Lower leg skin (tissue), 4 donors: ENCODE data around the gene SAV1. TPM values are rescaled to one million over a fixed set of nuclear protein-coding genes. Genes with fewer than 3 reads are reported as not detected.
"Not testable (repeated sequence)": the region's sequence is repeated elsewhere in the genome, so short reads cannot be mapped to it uniquely, and the experiment has no call there.

Source experiments
- DNase-seq, 2 donors: peaks; one replicate each; pipeline ENCODE4 v3.0.0-alpha.2; 2019; ENCODE audit warnings: low spot score in 2 of 2
- H3K4me3 ChIP-seq: fragments of 200-600 bp; sonication (generic); 2 replicates; pipeline ENCODE4 v1.5.1; 2017; ENCODE audit warnings: mild to moderate bottlenecking, low read depth; ENCODE audit not compliant: poor library complexity, severe bottlenecking
- POLR2A ChIP-seq, 2 donors: fragments of 450-650 bp; IDR thresholded peaks; one replicate each; pipeline ENCODE4 v1.6.1; 2016 to 2017; ENCODE audit warnings: antibody characterized with exemption in 2 of 2, mild to moderate bottlenecking in 1 of 2, moderate library complexity in 1 of 2
- WGBS, 2 donors: methylation state at CpG; one replicate each; pipeline ENCODE4 v1.1.5; 2018; 5-methylcytosine and 5-hydroxymethylcytosine counted together
- intact Hi-C: fragments of 100-400 bp; cut with DNase I; formaldehyde crosslinking; loops from one replicate; pipeline ENCODE4 v1.15.0; 2023; ENCODE audit warnings: low total_unique reads
- total RNA-seq, 4 donors: library from RNA; depleted of rRNA; stranded (reverse); fragments of >200 nt; gene quantifications; one replicate each; pipeline ENCODE4 v1.1.0, GENCODE V29; 2016
- TF ChIP-seq, protein P1 (sequence below), 3 donors: fragments of 450-650 bp; IDR thresholded peaks; one replicate each; pipeline ENCODE4 v1.5.1; 2016; ENCODE audit warnings: antibody characterized with exemption in 3 of 3, mild to moderate bottlenecking in 3 of 3, moderate library complexity in 2 of 3

SAV1 gene
- total RNA-seq, 4 donors from 2014 or later = 22.8 to 30.0 (median 28.3) TPM

DNA sequence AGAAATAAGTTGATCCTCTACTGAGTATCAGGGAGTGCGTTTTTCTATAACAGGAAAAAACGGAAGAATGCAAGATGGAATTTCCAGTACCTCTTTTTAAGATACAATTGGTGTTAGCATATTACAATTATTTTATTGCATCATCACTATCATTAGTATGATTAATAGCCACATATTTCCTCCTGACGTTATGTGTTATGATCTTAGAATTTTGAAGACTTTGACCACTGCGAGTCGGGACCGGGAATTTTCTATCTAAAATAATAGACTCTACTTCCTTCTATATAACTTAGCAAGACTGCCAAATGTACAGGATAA lies 679 bp upstream of the SAV1 start:
- no peak for TF ChIP-seq POLR2A (IDR thresholded peaks at IDR 0.05)
- TF ChIP-seq, protein P1, sequence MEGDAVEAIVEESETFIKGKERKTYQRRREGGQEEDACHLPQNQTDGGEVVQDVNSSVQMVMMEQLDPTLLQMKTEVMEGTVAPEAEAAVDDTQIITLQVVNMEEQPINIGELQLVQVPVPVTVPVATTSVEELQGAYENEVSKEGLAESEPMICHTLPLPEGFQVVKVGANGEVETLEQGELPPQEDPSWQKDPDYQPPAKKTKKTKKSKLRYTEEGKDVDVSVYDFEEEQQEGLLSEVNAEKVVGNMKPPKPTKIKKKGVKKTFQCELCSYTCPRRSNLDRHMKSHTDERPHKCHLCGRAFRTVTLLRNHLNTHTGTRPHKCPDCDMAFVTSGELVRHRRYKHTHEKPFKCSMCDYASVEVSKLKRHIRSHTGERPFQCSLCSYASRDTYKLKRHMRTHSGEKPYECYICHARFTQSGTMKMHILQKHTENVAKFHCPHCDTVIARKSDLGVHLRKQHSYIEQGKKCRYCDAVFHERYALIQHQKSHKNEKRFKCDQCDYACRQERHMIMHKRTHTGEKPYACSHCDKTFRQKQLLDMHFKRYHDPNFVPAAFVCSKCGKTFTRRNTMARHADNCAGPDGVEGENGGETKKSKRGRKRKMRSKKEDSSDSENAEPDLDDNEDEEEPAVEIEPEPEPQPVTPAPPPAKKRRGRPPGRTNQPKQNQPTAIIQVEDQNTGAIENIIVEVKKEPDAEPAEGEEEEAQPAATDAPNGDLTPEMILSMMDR (IDR thresholded peaks at IDR 0.05) = no peak
- peak overlapping the region; percentile 84 for H3K4me3 ChIP-seq
- WGBS, 2 donors = 6 to 13% methylated on average over 6 of the region's 6 CpGs
- intact Hi-C loops = no loop called here
- DNase-seq = no peak

DNA sequence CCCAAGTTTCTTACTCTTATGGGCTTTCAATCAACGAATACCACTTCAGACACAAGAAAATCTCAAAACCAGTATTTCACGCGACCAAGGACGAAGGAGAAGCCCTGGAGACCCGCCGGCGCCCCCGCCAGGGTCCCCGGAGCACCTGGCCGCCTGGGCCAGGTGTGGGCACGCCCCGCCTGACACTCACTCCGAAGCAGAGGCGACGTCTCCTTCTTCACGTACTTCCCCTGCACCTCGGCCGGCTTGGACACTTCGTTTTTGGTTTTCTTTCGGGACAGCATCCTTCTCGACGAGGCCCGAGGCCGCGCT lies 466 bp downstream of the SAV1 start:
- DNase-seq = no peak
- intact Hi-C loops = no loop called here
- H3K4me3 ChIP-seq = peak overlapping the region; percentile 84
- 0% methylated on average over 20 to 25 of the region's 25 CpGs for WGBS, 2 donors
- no peak for TF ChIP-seq POLR2A (IDR thresholded peaks at IDR 0.05)
- TF ChIP-seq, protein P1 (IDR thresholded peaks at IDR 0.05) = no peak

DNA sequence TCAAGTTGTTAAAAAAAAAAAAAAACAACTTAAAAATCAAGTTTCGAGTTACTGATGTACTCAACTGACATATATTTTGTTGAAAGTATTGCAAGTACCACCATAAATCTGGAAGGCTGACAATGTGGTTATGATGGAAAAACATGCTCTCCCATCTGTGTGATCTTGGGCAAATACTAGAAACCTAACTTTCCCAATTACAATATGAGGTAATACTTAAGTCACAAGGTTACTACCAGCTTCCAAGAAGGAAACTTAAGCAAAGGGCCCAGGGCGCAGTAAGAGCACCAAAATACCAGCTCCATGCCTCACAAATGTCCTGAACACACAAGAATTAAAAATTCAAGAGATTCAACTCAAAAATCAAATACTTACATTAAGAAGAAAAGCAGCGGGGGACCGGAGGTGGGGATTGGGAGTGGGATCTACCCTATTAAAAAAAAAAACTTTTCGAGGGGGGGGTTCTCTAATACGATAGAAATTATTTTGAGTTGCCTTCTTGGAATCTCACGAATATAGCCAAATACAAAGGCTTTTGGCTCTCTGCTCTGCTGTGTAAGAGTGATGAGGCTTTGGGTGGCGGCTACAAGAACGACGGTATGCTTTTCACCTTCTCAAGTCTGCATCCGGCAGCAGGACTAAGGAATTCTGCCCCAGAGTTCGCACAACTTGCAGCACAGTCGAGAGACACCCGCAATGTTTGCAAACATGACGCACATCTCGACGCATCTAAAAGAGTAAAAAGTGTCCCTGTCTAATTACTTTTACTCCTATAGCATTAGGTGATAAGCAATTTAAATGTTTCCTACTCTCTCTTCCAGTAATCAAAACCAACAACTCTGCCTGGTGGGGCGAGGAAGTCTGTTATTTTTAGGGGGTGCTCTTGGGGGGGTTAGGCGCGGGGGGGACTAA lies 1.1 kb downstream of the SAV1 start:
- WGBS, 2 donors = 1 to 2% methylated on average over 20 of the region's 20 CpGs
- intact Hi-C loops = no loop called here
- H3K4me3 ChIP-seq = peak overlapping the region; percentile 84
- DNase-seq = peak; percentile 53 to 89
- no peak for TF ChIP-seq POLR2A (IDR thresholded peaks at IDR 0.05)
- TF ChIP-seq, protein P1 (IDR thresholded peaks at IDR 0.05) = no peak

DNA sequence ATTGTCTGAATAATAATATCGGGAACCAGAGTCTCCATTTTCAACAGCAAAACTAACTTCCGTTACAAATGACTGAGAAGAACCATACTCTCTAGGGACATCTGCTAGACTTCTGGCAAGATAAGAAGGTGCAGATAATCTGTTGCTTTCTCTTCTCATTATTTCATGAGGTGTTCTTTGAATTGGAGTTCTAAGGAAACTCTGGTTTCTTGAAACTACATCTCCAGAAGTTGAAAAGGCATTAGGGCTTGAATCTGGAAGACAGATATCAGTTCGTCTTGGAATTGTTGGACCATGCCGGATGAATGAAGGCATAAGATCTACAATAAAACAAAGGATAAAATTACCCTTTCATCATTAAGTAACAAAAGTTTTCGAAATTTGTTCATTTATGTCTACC lies 2.8 kb downstream of the SAV1 start:
- H3K4me3 ChIP-seq, DNase-seq, intact Hi-C loops: not testable (repeated sequence)
- 72 to 73% methylated on average over 5 of the region's 5 CpGs for WGBS, 2 donors

DNA sequence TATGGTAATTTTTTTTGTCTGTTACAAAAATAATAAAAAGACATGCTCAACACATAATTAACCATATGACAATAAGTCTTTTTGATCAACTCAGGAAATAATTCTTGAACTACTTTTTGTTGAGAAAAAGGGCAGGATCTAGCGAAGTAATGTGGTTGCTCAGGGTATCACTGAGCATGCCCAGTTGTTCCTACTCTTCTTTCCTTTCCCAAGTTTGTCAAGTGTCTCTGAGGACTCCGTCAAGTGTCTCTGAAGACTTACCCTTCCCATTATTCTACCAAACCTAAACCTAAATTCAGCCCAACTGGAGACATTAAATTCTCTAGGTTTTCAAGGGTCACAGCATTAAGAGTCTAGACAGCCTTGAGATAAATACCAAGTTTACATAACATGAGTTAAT lies 3.5 kb downstream of the SAV1 start:
- WGBS, 2 donors = 92 to 94% methylated on average over 2 of the region's 2 CpGs
- intact Hi-C loops = not testable (repeated sequence)

DNA sequence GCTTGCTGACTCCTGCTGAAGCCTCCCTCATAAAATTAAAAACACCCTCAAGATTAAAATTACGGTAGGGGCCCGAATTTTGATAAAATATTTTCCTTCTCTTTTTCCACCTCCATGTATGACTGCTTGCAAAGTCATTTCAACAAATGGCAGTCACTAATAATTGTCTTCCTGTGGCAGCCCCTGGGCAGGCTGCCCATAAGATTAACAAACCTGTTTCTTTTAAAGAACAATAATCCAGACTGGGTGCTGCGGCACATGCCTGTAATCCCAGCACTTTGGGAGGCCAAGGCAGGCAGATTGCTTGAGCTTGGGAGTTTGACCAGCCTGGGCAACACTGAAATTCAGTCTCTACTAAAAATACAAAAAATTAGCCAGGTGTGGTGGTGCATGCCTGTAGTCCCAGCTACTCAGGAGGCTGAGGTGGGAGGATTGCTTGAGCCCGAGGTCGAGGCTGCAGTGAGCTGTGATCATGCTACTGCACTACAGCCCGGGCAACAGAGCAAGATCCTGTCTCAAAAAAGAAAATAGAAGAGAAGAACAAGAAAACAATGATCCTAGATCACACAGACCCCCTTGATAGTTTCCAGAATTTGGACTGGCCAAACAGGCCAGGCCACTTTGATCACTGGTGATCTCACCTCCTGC lies 8.7 kb downstream of the SAV1 start:
- TF ChIP-seq POLR2A (IDR thresholded peaks at IDR 0.05) = no peak
- TF ChIP-seq, protein P1 (IDR thresholded peaks at IDR 0.05) = no peak
- DNase-seq = no peak
- WGBS, 2 donors = 67 to 73% methylated on average over 6 of the region's 6 CpGs
- intact Hi-C loops = no loop called here
- H3K4me3 ChIP-seq = no peak overlapping the region

More for the DNA sequence above, 3.5 kb downstream of the SAV1 start:
- not testable (repeated sequence) for DNase-seq, H3K4me3 ChIP-seq
